ENCODE data around the gene DSCAML1.

Gene DSCAML1

GRCh38 chr11:117710211-117710610 is 86.8 kb downstream of the DSCAML1 start:
- in situ Hi-C loops (cut with MboI; ENCODE audit: low sequenced_read_pairs): no loop called here

- in situ Hi-C loops (cut with MboI; ENCODE audit: low sequenced_read_pairs): no loop called here
These were observed 90.6 kb downstream of the DSCAML1 start for GRCh38 chr11:117706322-117706814.

- in situ Hi-C loops (cut with MboI; ENCODE audit: low sequenced_read_pairs): no loop called here
These were observed 91.2 kb downstream of the DSCAML1 start for GRCh38 chr11:117705866-117706265.

DNA sequence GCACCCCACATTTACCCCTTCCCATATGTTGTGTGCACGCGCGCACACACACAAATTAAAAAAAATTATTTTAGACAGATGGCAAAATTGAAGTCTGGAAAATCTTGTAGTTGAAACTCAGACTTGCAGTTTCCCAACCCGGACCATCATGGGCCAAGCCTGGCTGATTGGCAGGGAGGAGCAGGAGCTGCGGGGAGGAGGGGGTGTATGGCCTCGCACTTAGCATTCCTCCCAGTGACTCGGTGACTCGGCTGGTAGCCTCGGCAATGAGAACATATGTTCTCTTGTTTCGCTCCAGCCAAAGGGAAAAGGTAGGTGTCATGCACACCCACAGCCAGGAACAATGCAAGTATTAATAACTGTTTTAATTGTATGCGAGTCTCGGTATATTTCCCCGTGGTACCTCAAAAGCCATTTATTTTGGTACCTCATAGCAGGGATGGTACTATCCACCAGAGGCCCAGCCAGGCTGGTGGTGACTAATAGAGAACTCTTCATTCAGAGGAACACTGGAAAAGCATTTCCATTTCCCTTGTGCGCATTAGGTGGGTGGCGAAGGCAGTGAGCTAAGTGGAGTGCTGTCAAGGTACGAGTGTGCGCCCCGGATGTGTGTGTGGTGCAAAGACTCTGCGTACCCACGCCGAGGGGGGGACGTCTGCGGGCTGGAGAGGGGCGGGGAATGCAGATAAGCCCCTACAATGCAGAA is 92.5 kb downstream of the DSCAML1 start:
- in situ Hi-C loops (cut with MboI; ENCODE audit: low sequenced_read_pairs): no loop called here

- in situ Hi-C loops (cut with MboI; ENCODE audit: low sequenced_read_pairs): no loop called here
These were observed 93.9 kb downstream of the DSCAML1 start for GRCh38 chr11:117702946-117703598.

- in situ Hi-C loops (cut with MboI; ENCODE audit: low sequenced_read_pairs): no loop called here
These were observed 95.2 kb downstream of the DSCAML1 start for GRCh38 chr11:117701781-117702180.

GRCh38 chr11:117700551-117700950 is 96.5 kb downstream of the DSCAML1 start:
- in situ Hi-C loops (cut with MboI; ENCODE audit: low sequenced_read_pairs): no loop called here

GRCh38 chr11:117697319-117697718 is 99.7 kb downstream of the DSCAML1 start:
- in situ Hi-C loops (cut with MboI; ENCODE audit: low sequenced_read_pairs): no loop called here

GRCh38 chr11:117696540-117696939 is 100.5 kb downstream of the DSCAML1 start:
- in situ Hi-C loops (cut with MboI; ENCODE audit: low sequenced_read_pairs): no loop called here

DNA sequence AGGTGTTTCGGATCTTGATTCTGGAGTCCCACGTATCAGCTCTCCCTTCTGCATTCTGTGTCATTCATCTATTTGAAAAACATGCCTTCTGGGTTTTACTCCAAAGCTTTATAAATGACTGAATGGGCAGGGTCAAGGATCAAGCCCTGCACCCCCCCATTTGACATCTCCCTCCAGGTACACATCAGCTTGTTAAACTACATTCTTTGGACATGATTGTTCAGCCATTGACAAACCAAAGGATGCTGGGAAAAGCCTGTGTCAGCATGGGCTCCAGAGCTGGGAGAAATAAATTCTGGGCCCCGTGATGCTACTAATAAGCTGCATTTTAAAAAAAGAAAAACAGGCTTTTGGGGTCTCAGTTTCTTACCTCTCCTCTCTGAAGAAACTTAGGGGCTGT is 103.7 kb downstream of the DSCAML1 start:
- in situ Hi-C loops (cut with MboI; ENCODE audit: low sequenced_read_pairs): no loop called here

GRCh38 chr11:117691516-117691915 is 105.5 kb downstream of the DSCAML1 start:
- in situ Hi-C loops (cut with MboI; ENCODE audit: low sequenced_read_pairs): no loop called here

- in situ Hi-C loops (cut with MboI; ENCODE audit: low sequenced_read_pairs): no loop called here
These were observed 105.8 kb downstream of the DSCAML1 start for GRCh38 chr11:117691218-117691514.

- in situ Hi-C loops (cut with MboI; ENCODE audit: low sequenced_read_pairs): no loop called here
These were observed 106.4 kb downstream of the DSCAML1 start for GRCh38 chr11:117690484-117691217.

GRCh38 chr11:117688255-117688797 is 108.7 kb downstream of the DSCAML1 start:
- in situ Hi-C loops (cut with MboI; ENCODE audit: low sequenced_read_pairs): no loop called here

DNA sequence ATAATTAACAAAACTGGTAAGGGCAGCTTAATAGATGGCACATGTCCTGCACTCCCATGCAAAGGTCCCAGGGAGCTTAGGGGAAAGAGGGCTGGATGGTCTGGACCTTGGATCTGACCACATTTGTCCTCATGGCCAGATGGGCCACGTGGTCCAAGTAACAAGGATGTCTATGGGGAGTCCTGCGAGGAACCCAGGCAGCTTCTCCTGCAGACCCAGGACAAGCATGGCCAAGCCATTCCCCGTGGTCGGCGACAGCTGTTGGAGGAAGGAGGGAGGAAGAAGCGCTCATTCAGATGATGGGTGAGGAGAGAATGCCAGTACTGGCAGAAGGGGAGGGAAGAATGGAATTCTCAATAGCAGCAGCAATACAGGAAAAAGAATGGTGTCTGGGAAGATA is 109.2 kb downstream of the DSCAML1 start:
- in situ Hi-C loops (cut with MboI; ENCODE audit: low sequenced_read_pairs): no loop called here

GRCh38 chr11:117686711-117687110 is 110.3 kb downstream of the DSCAML1 start:
- in situ Hi-C loops (cut with MboI; ENCODE audit: low sequenced_read_pairs): no loop called here

DNA sequence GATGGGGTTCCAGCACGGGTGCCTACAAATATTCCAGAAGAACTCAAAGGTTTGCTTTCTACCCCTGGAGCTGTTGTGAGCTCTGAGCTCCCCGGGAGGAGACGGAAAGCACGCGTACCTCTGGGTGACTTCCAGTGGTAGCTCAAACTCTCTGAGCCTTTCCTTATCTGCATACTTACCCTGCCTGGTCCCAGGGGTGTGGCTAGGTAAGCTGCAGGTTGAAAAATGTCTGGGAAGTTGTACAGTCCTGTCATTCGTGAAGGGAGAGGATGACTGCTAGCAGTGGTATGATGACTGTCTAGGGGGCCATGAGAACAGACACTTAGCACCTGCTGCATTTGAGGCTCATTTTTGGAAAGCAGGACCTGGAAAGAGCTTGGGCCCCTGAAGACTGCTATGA is 111.5 kb downstream of the DSCAML1 start:
- in situ Hi-C loops (cut with MboI; ENCODE audit: low sequenced_read_pairs): no loop called here

DNA sequence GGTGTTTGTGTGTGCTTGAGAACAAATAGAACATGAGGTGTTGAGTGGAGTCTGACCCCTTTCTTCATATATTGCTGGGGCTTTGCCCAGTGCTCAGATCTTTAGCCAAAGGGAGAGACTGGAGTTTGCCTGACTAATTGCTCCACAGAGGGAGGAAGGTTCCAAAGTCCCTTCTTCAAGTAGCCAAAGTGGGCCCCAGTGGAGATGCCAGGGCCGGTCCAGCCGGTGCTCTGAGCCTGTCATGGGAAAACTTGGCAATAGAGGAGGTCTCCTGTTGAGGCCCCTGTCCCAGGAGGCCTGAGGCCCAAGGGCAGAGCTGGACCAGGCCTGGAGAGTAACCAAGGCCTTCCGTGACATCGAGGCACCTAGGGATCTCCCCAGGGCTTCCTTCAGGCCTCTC is 112.3 kb downstream of the DSCAML1 start:
- in situ Hi-C loops (cut with MboI; ENCODE audit: low sequenced_read_pairs): no loop called here

- in situ Hi-C loops (cut with MboI; ENCODE audit: low sequenced_read_pairs): no loop called here
These were observed 112.9 kb downstream of the DSCAML1 start for GRCh38 chr11:117684111-117684510.

DNA sequence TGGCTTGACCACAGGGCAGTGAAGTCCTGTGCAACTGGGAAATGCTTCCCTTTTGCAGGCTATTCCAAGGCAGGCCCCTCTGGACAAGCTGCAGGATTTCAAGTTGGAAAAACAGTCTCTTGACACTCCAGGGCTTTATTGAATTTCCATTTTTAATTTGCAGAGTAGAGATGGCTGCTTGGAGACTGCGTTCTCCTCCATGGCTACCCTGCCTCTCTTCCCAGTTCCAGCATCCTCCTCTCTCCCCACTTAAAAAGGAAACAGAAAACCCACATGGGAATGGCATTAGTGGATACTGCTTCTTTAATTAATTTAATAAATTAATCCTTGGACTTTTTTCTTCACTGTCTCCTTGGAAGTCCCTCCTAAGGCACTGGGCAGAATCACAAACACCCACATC is 115.6 kb downstream of the DSCAML1 start:
- in situ Hi-C loops (cut with MboI; ENCODE audit: low sequenced_read_pairs): no loop called here

DNA sequence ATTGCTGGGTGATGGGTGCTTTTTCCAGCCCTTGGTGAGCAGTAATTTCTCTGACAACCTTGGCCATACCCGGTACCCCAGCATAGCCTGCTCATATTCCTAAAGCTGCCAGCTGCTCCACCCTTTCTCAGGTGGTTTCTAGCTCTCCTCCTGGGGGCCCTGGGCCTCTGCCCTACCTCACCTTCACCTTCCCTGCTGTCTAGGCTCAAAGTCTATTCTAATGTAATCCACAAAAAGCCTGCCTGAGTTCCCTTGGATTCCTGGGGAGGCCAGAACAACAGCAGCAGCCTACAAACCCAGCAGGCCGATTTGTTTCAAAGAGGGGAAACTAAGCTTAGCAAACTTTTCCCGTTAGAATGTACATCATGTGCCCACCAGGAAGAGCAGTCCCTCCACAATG is 117.6 kb downstream of the DSCAML1 start:
- in situ Hi-C loops (cut with MboI; ENCODE audit: low sequenced_read_pairs): no loop called here
